HepG2 (cell line): ENCODE results near the gene THADA. TPM values are rescaled to one million over a fixed set of nuclear protein-coding genes. Genes with fewer than 3 reads are reported as not detected.

Source experiments
- ATAC-seq: fragments of 200-7000 bp; cut with Tn5 transposase; 3 replicates; pipeline ENCODE4 v1.9.1; 2020; ENCODE audit warnings: mild to moderate bottlenecking, moderate library complexity
- BruUV-seq: library from RNA; stranded (reverse); fragments of 400-500 nt; replicated peaks from 2 replicates; lab custom pipeline; 2021; lab: Mats Ljungman, UMichigan
- CTCF ChIA-PET: fragments of 300-600 bp; formaldehyde crosslinking; extraction: SDS; loops from one replicate; lab custom pipeline; 2021; ENCODE audit warnings: low total read pairs, inconsistent platforms, low intra/inter-chr PET ratio; lab: Yijun Ruan, JAX
- POLR2A ChIA-PET: fragments of 350-600 bp; sonication (Branson Sonifier 250); formaldehyde crosslinking; loops from one replicate; lab custom pipeline; 2020; ENCODE audit warnings: antibody characterized with exemption, inconsistent platforms; lab: Yijun Ruan, JAX
- DNase-seq: peaks from one replicate; pipeline ENCODE4 v3.0.0-alpha.2; 2015; ENCODE audit warnings: low spot score
- FAIRE-seq: peaks from 3 replicates; lab custom pipeline; 2011; peaks lifted over from hg19 to GRCh38; lab: Jason Lieb, UNC
- H2AFZ ChIP-seq: one replicate; pipeline ENCODE4 v1.6.1; 2011; ENCODE audit warnings: low read length, inconsistent platforms
- H3K27ac ChIP-seq: fragments of 300-600 bp; 3 replicates; pipeline ENCODE4 v1.8.0; 2011; ENCODE audit warnings: mixed run types, mild to moderate bottlenecking, mixed read lengths, low read length, inconsistent platforms; ENCODE audit not compliant: insufficient read depth; ENCODE audit errors: extremely low read length
- H3K27me3 ChIP-seq, 2 experiments: fragments of 200-600 bp in 1 of 2; 2 replicates in 1 of 2; 3 replicates in 1 of 2; pipeline versions ENCODE4 v1.6.0 to v1.8.0; 2011; ENCODE audit warnings: low read length in 2 of 2, mild to moderate bottlenecking in 2 of 2, moderate library complexity in 2 of 2, inconsistent platforms in 1 of 2; ENCODE audit not compliant: insufficient read depth in 2 of 2, control insufficient read depth in 1 of 2
- H3K36me3 ChIP-seq, 2 experiments: fragments of 200-600 bp in 1 of 2; replicated peaks in 1 of 2; 2 replicates in 1 of 2; 3 replicates in 1 of 2; pipeline versions ENCODE4 v1.5.1 to v1.8.0; 2011; ENCODE audit warnings: low read length in 2 of 2, inconsistent platforms in 1 of 2; ENCODE audit not compliant: insufficient read depth in 2 of 2, control insufficient read depth in 1 of 2
- H3K4me1 ChIP-seq: 2 replicates; pipeline ENCODE4 v1.5.1; 2012; ENCODE audit warnings: low read length, inconsistent platforms; ENCODE audit not compliant: insufficient read depth
- H3K4me2 ChIP-seq: 2 replicates; pipeline ENCODE4 v1.6.0; 2011; ENCODE audit warnings: low read depth, low read length, inconsistent platforms
- H3K4me3 ChIP-seq, 3 experiments: fragments of 200-600 bp in 1 of 3; sonication (generic), shearing (Covaris generic) in 1 of 3; replicated peaks in 1 of 3; 2 replicates each; pipeline ENCODE4 v1.5.1; 2011 to 2016; ENCODE audit warnings: low read length in 3 of 3, inconsistent platforms in 2 of 3, low read depth in 2 of 3, mild to moderate bottlenecking in 2 of 3, control low read depth in 1 of 3, mixed read lengths in 1 of 3; ENCODE audit not compliant: insufficient read depth in 1 of 3
- H3K79me2 ChIP-seq: one replicate; pipeline ENCODE4 v1.6.1; 2011; ENCODE audit warnings: low read length, inconsistent platforms; ENCODE audit not compliant: insufficient read depth
- H3K9ac ChIP-seq: 2 replicates; pipeline ENCODE4 v1.6.0; 2011; ENCODE audit warnings: mild to moderate bottlenecking, low read depth, low read length, inconsistent platforms; ENCODE audit not compliant: insufficient read depth
- H3K9me3 ChIP-seq: 2 replicates; pipeline ENCODE4 v1.5.1; 2012; ENCODE audit warnings: mild to moderate bottlenecking, low read length
- H4K20me1 ChIP-seq: 2 replicates; pipeline ENCODE4 v1.6.0; 2011; ENCODE audit warnings: inconsistent platforms, mild to moderate bottlenecking, low read length, moderate library complexity; ENCODE audit not compliant: insufficient read depth
- ARID2 ChIP-seq: sonication (generic); formaldehyde crosslinking; IDR thresholded peaks from 2 replicates; pipeline ENCODE4 v1.8.1; 2022; ENCODE audit warnings: mild to moderate bottlenecking, missing genetic modification reagents, borderline replicate concordance
- CBX1 ChIP-seq: IDR thresholded peaks from one replicate; pipeline ENCODE4 v1.6.1; 2016; ENCODE audit warnings: antibody characterized with exemption, low read depth
- CREB1 ChIP-seq, 2 experiments: fragments of 450-650 bp in 1 of 2; IDR thresholded peaks; 2 replicates each; pipeline ENCODE4 v1.6.1; 2016 to 2017; ENCODE audit warnings: control low read depth in 1 of 2, mild to moderate bottlenecking in 1 of 2, missing compliant biosample characterization in 1 of 2, missing genetic modification characterization in 1 of 2
- RNF2 ChIP-seq: fragments of 450-650 bp; conservative IDR thresholded peaks from 2 replicates; pipeline ENCODE4 v1.6.1; 2016; ENCODE audit warnings: low read depth
- SIX4 ChIP-seq: sonication (generic); formaldehyde crosslinking; IDR thresholded peaks from 2 replicates; pipeline ENCODE4 v1.4.0; 2020; ENCODE audit warnings: missing genetic modification reagents
- TP53 ChIP-seq: sonication (generic); formaldehyde crosslinking; conservative IDR thresholded peaks from 2 replicates; pipeline ENCODE4 v1.4.0; 2020; ENCODE audit warnings: missing genetic modification reagents
- ZFYVE20 ChIP-seq: sonication (generic); formaldehyde crosslinking; IDR thresholded peaks from 2 replicates; pipeline ENCODE4 v1.8.0; 2023; ENCODE audit warnings: low read depth, mild to moderate bottlenecking, moderate library complexity, missing genetic modification reagents, borderline replicate concordance
- ZNF296 ChIP-seq: sonication (generic); formaldehyde crosslinking; conservative IDR thresholded peaks from 2 replicates; pipeline ENCODE4 v1.5.0; 2020; ENCODE audit warnings: mild to moderate bottlenecking, missing genetic modification reagents
- ZNF3 ChIP-seq: IDR thresholded peaks from 2 replicates; pipeline ENCODE4 v1.7.0; 2017; ENCODE audit warnings: inconsistent platforms
- ZNF557 ChIP-seq: sonication (generic); formaldehyde crosslinking; IDR thresholded peaks from 2 replicates; pipeline ENCODE4 v1.4.0; 2020; ENCODE audit warnings: missing genetic modification reagents
- ZNF577 ChIP-seq: sonication (generic); formaldehyde crosslinking; IDR thresholded peaks from 2 replicates; pipeline ENCODE4 v1.4.0; 2020; ENCODE audit warnings: mild to moderate bottlenecking, low read depth, missing genetic modification reagents, borderline replicate concordance
- ZNF782 ChIP-seq: sonication (generic); formaldehyde crosslinking; IDR thresholded peaks from 2 replicates; pipeline ENCODE4 v1.4.0; 2020; ENCODE audit warnings: missing genetic modification reagents, mild to moderate bottlenecking, borderline replicate concordance
- WGBS: methylation state at CpG from one replicate; pipeline ENCODE4 v1.1.6; 2017; ENCODE audit warnings: low lambda C conversion rate; 5-methylcytosine and 5-hydroxymethylcytosine counted together
- in situ Hi-C: cut with HindIII; loops from 2 replicates; pipeline ENCODE4 v1.10.0; 2017; ENCODE audit warnings: low pct_unique_long_range_greater_than_20kb; ENCODE audit not compliant: extremely low pct_ligation_motif_present
- intact Hi-C: fragments of 100-400 bp; cut with micrococcal nuclease; formaldehyde crosslinking; loops from one replicate; pipeline ENCODE4 v1.10.0; 2022; ENCODE audit not compliant: unreplicated experiment
- polyA plus RNA-seq, 8 experiments: library from polyadenylated mRNA; depleted of rRNA in 3 of 8; stranded (reverse) in 7 of 8; unstranded in 1 of 8; fragments of >200 nt; fragmentation: Illumina TruSeq in 4 of 8; extraction: Trizol in 4 of 8; gene quantifications; 2 replicates each; pipeline versions ENCODE4 v1.2.1 to v1.2.3, GENCODE V29; 2011 to 2016; ENCODE audit warnings: low read depth in 4 of 8, missing spikeins in 1 of 8, mixed read lengths in 1 of 8; ENCODE audit not compliant: insufficient read depth in 1 of 8
- total RNA-seq, 5 experiments: library from RNA; depleted of rRNA; stranded (reverse); fragments of >200 nt; fragmentation: Illumina TruSeq; extraction: Trizol; gene quantifications; 2 replicates each; pipeline ENCODE4 v1.2.3, GENCODE V29; 2016; ENCODE audit warnings: low read depth in 1 of 5

THADA gene
- total and polyA plus RNA-seq, 2 of the 13 experiments (the other 11 are each of a cell fraction or from before 2014, with no cell fraction given) = 12.7 to 21.7 TPM

DNA sequence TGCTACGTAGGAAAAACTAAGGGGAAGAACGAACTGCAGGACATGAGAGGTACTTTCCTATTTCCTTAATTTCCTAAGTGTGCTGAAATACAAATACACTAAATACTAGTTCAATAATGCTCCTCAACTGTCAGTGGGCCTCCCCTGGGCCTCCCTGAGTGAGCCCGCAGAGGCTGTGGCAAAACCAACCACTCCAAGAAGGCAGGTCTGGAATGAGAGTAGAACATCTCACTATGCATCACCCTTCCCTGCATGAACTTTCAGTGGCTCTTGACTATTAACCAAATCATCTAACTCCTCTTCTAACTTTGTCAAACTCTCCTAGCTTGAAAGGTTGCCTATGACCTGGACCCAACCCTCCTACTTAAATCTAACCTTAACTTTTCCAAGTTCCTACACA is 84.6 kb downstream of the THADA start:
- FAIRE-seq (no peak), ATAC-seq (no peak), DNase-seq (no peak)
- POLR2A ChIA-PET = no interaction called here
- no peaks in the 10 kb centered on the region for H3K9me3 ChIP-seq
- no peak overlapping the region for H3K4me3 ChIP-seq
- no peak overlapping the region for H3K9ac ChIP-seq
- no peak overlapping the region for H3K4me2 ChIP-seq
- BruUV-seq = no TSS peak
- H3K36me3 ChIP-seq = no peaks in the 10 kb centered on the region; a peak in 1 of 5 replicates
- CTCF ChIA-PET = no interaction called here
- peaks cover 6% of the 10 kb centered on the region; the same call in 1 of the 2 replicates for H3K4me1 ChIP-seq
- intact Hi-C loops = no loop called here
- H3K79me2 ChIP-seq = no peaks in the 10 kb centered on the region
- H3K27ac ChIP-seq = no peak overlapping the region
- H3K27me3 ChIP-seq = no peaks in the 10 kb centered on the region
- no peaks in the 10 kb centered on the region for H4K20me1 ChIP-seq
- H2AFZ ChIP-seq = no peak overlapping the region
- WGBS = over 99% methylated on average over 3 of the region's 3 CpGs
- in situ Hi-C loops = no loop called here
- TF ChIP-seq ZNF782 (CRISPR knock-in tag) (no peak), CBX1 (no peak), RNF2 (no peak), ZNF557 (CRISPR knock-in tag) (no peak), ARID2 (CRISPR knock-in tag) (no peak), ZNF3 (CRISPR knock-in tag) (no peak), CREB1 (IDR thresholded peaks at IDR 0.05) (no peak), CREB1 (CRISPR knock-in tag; IDR thresholded peaks at IDR 0.05) (no peak), ZNF577 (CRISPR knock-in tag) (no peak), SIX4 (CRISPR knock-in tag) (no peak), ZFYVE20 (CRISPR knock-in tag) (no peak), TP53 (CRISPR knock-in tag) (no peak), ZNF296 (CRISPR knock-in tag) (no peak)
- TF ChIP-seq, all 625 proteins: peak for 0
